IPS-20b (cell line): Measurements from ENCODE around the gene CHKB.

Experiments
- H3K27ac ChIP-seq: one replicate; pipeline ENCODE4 v1.5.1; 2013; ENCODE audit warnings: low read length
- H3K27me3 ChIP-seq: 2 replicates; pipeline ENCODE4 v1.6.1; 2013; ENCODE audit warnings: mild to moderate bottlenecking, low read length, inconsistent platforms; ENCODE audit not compliant: insufficient read depth
- H3K36me3 ChIP-seq: 2 replicates; pipeline ENCODE4 v1.6.1; 2013; ENCODE audit warnings: low read depth, mild to moderate bottlenecking, inconsistent platforms, low read length, moderate library complexity; ENCODE audit not compliant: insufficient read depth
- H3K4me1 ChIP-seq: 2 replicates; pipeline ENCODE4 v1.6.1; 2013; ENCODE audit warnings: mild to moderate bottlenecking, control low read depth, inconsistent platforms, low read length, moderate library complexity; ENCODE audit not compliant: insufficient read depth
- H3K4me3 ChIP-seq: 2 replicates; pipeline ENCODE4 v1.5.1; 2013; ENCODE audit warnings: mild to moderate bottlenecking, low read length, inconsistent platforms
- H3K9ac ChIP-seq: 2 replicates; pipeline ENCODE4 v1.6.1; 2013; ENCODE audit warnings: low read depth, mild to moderate bottlenecking, inconsistent platforms, low read length, moderate library complexity
- H3K9me3 ChIP-seq: 2 replicates; pipeline ENCODE4 v1.6.1; 2013; ENCODE audit warnings: mild to moderate bottlenecking, low read depth, low read length, inconsistent platforms; ENCODE audit not compliant: insufficient read depth

CHKB gene

GRCh38 chr22:50576070-50576469 is 6.6 kb downstream of the CHKB start:
- no peak overlapping the region for H3K9ac ChIP-seq
- no peaks in the 10 kb centered on the region for H3K27me3 ChIP-seq
- H3K36me3 ChIP-seq, result peaks cover 79% of the 10 kb centered on the region
- no peaks in the 10 kb centered on the region for H3K9me3 ChIP-seq
- no peaks in the 10 kb centered on the region; the same call in 1 of the 2 replicates for H3K4me1 ChIP-seq
- H3K27ac ChIP-seq, result no peak overlapping the region
- H3K4me3 ChIP-seq, result no peak overlapping the region

DNA sequence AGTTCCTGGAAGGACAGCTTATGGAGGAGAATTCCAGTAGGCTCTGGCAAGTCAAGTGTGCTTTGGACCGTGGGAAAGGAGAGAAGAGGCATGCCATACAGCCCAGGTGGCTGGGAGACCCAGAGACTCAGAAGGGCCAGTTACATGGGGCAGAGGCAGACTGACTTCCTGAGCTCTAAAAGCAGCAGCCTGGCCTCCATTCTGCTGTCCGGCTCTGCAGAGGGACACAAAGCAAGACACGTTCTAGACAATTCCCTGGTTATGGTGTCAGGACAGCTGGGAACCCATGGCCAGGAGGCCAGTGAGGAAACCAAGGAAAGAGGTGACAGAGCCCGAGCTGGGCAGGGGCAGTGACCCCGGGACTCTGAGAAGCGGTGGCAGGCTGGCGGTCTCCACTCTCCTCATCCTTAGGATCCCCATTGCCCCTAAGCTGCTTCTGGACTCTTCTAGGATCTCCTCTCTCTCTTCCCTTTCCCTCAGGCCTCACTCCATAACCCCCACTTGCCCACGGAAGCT is 7.2 kb downstream of the CHKB start:
- no peaks in the 10 kb centered on the region for H3K9me3 ChIP-seq
- no peaks in the 10 kb centered on the region for H3K4me1 ChIP-seq
- H3K9ac ChIP-seq, result no peak overlapping the region
- no peak overlapping the region for H3K4me3 ChIP-seq
- H3K27me3 ChIP-seq, result no peaks in the 10 kb centered on the region
- no peak overlapping the region for H3K27ac ChIP-seq
- peaks cover 79% of the 10 kb centered on the region for H3K36me3 ChIP-seq

- Histone ChIP-seq H3K27me3 (no peaks in the 10 kb centered on the region), H3K4me1 (no peaks in the 10 kb centered on the region), H3K27ac (no peak overlapping the region), H3K9ac (no peak overlapping the region), H3K36me3 (peaks cover 79% of the 10 kb centered on the region), H3K9me3 (no peaks in the 10 kb centered on the region), H3K4me3 (no peak overlapping the region)
These were observed 8.3 kb downstream of the CHKB start for GRCh38 chr22:50574383-50574755.

DNA sequence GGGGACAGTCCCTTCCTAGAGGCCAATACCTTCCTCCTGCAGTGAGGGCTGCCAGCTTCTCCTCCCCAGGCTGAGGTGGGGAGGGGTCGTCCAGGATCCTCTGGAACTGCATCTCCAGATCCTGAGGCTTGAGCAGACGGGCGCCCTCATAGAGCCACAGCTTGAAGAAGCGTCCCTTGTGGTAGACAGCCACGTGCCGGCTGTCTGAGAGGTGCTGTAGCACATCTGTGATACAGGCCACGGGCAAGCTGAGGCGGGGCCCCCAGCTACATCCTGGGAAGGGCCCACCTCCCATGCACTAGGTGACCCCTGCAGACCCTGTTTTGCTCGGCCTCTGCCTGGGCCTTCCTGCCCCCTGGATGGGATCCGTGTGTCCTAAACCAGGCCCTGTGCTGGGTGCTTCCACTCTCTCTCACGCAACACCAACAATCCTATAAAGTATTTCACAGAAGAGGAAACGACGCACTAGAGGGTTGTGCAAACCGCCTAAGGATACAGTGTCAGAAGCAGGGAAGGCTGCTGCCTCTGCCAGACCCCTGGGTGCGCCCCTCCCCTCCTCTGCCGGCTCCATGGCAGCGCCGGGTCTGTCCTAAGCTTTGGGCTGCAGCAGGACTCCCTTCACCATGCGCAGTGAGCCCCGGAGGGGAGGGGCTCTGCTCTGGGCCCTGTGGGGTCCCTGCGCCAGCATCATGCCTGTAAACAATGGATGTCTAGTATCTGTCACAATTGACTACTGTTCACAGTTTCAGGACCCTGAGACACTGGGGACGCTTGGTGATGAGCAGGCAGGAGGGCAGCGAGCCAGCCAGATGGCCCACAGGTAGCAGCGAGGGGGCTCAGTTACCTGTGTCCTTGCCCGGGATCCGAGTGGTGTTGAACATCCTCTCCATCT is 8.9 kb downstream of the CHKB start:
- no peak overlapping the region for H3K9ac ChIP-seq
- no peaks in the 10 kb centered on the region for H3K4me1 ChIP-seq
- no peak overlapping the region for H3K4me3 ChIP-seq
- no peaks in the 10 kb centered on the region for H3K9me3 ChIP-seq
- no peak overlapping the region for H3K27ac ChIP-seq
- peaks cover 80% of the 10 kb centered on the region for H3K36me3 ChIP-seq
- H3K27me3 ChIP-seq, result no peaks in the 10 kb centered on the region

DNA sequence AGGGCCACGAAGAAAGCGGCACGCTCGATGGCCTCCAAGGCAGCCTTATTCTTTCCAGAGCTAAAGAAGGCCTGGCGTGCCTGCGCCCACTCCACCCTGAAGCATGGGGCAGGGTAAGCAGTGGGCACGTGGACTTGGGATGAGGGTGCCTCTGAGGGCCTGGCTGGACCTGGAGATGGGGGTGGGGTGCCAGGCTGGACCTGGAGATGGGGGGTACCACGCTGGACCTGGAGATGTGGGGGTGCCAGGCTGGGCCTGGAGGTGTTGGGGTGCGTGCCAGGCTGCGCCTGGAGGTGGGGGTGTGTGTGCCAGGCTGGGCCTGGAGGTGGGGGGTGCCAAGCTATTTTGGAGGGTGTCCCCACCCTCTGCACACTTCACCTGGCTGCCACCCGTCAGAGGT is 9.7 kb downstream of the CHKB start:
- Histone ChIP-seq H3K27ac (no peak overlapping the region), H3K4me1 (no peaks in the 10 kb centered on the region), H3K36me3 (peaks cover 79% of the 10 kb centered on the region), H3K9ac (no peak overlapping the region), H3K4me3 (no peak overlapping the region), H3K27me3 (no peaks in the 10 kb centered on the region), H3K9me3 (no peaks in the 10 kb centered on the region)

DNA sequence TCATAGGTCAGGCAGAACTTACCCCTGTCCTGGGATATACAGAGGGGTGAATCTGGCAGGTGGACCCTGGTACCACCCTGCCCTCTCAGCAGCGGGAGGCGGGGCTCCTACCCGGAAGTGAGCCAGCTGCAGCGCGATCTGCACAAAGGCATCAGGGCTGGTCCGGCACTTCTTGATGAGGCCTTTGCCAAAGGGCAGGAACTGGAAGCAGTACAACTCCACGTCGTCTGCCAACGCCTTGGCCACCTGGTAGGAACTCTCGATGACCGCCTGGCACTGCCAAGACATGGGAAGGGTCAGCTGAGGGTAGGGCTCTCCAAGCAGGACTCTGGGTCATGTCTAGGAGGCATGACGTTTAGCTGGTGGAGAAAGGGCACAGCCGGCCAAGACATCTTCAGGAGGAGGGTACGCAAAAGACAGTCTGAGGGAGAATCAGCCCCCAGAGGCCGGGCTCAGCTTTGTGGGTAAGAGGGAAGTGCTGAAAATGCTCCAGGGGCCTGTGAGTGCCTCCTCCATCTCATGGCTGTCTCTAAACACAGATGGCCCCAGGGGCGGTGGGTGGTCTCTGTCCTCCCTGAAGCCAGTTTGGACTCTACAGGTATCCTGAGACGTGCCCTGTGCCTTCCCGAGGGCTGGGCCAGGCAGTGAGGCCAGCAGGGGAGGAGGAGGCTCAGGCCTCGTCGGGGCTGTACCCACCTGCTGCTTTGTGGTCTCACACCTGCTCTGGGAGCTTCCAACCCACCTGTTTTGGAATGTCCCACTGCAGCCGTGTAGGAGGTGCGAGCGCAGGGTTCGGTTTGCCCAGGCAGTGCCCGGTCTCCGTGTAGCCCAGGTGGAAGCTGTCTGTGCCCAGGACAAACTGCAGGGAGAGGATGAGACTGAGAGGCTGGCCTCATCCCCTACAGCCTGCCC is 11.1 kb downstream of the CHKB start:
- Histone ChIP-seq H3K36me3 (peaks cover 73% of the 10 kb centered on the region), H3K27ac (no peak overlapping the region), H3K4me3 (no peak overlapping the region), H3K27me3 (no peaks in the 10 kb centered on the region), H3K9ac (no peak overlapping the region), H3K4me1 (no peaks in the 10 kb centered on the region), H3K9me3 (no peaks in the 10 kb centered on the region)

DNA sequence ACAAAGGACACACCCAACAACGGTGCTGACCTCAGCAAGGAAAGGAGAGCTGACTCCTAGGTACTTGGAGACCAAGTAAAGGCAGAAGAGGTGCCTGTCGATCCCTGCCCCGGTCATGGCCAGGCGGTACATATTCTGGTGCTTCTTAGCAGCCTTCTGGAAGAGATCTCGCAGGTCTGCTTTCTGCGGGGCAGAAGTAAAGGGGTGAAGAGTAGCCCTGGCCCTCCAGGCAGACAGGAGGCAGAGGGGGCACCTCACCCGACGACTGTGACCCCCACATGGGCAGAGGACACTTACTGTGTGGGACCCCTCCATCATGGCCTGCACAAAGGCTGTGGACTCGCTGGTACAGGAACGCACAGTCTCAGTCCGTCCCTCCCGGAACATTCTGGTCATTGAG is 11.8 kb downstream of the CHKB start:
- no peak overlapping the region for H3K4me3 ChIP-seq
- H3K27ac ChIP-seq, result no peak overlapping the region
- H3K9me3 ChIP-seq, result no peaks in the 10 kb centered on the region
- H3K36me3 ChIP-seq, result peaks cover 73% of the 10 kb centered on the region
- no peaks in the 10 kb centered on the region for H3K27me3 ChIP-seq
- H3K4me1 ChIP-seq, result no peaks in the 10 kb centered on the region
- H3K9ac ChIP-seq, result no peak overlapping the region

DNA sequence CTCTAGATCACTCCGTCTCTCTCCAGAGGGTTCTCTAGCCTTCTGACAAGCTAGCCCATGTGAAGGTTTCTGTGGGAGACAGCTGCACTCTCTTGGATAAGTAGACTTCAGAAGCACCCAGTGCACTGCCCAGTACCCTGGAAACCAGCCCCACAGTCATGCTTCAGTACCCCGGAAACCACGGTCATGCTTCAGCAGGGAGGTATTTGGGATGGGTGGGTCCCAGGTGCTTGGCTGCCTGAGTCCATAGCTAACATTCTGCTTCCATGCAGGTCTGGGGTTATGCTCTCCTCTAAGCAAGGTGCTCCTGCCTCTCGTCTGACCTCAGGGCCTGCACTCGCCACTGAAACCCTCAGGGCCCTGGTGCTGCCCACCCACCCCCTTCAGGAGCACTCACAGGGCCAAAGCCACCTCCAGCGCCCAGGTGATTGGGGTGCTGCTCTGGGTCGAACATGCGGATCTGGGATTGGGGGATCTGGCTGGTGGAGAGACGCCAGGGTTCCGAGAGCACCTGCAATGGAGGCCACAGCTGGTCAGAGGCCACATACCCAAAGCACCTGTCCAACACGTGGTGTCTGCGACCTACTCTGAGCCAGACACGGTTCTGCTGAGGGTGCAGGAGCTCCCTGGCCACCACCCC is 12.6 kb downstream of the CHKB start:
- H3K27ac ChIP-seq, result no peak overlapping the region
- H3K4me1 ChIP-seq, result no peaks in the 10 kb centered on the region
- H3K4me3 ChIP-seq, result no peak overlapping the region
- no peaks in the 10 kb centered on the region for H3K9me3 ChIP-seq
- peaks cover 67% of the 10 kb centered on the region for H3K36me3 ChIP-seq
- 0 out of 2 replicates have a peak, but pooled peaks cover 4% of the 10 kb centered on the region for H3K27me3 ChIP-seq
- no peak overlapping the region for H3K9ac ChIP-seq

- peaks cover 60% of the 10 kb centered on the region for H3K36me3 ChIP-seq
- H3K27ac ChIP-seq, result no peak overlapping the region
- H3K27me3 ChIP-seq, result peaks cover 14% of the 10 kb centered on the region
- H3K4me1 ChIP-seq, result no peaks in the 10 kb centered on the region
- H3K9ac ChIP-seq, result no peak overlapping the region
- H3K9me3 ChIP-seq, result no peaks in the 10 kb centered on the region
- no peak overlapping the region for H3K4me3 ChIP-seq
These were observed 13.6 kb downstream of the CHKB start for GRCh38 chr22:50569041-50569459.

- no peak overlapping the region for H3K9ac ChIP-seq
- H3K4me3 ChIP-seq, result no peak overlapping the region
- H3K27me3 ChIP-seq, result peaks cover 18% of the 10 kb centered on the region
- H3K4me1 ChIP-seq, result no peaks in the 10 kb centered on the region
- H3K27ac ChIP-seq, result no peak overlapping the region
- H3K36me3 ChIP-seq, result peaks cover 55% of the 10 kb centered on the region
- H3K9me3 ChIP-seq, result no peaks in the 10 kb centered on the region
These were observed 14.0 kb downstream of the CHKB start for GRCh38 chr22:50568626-50569025.

DNA sequence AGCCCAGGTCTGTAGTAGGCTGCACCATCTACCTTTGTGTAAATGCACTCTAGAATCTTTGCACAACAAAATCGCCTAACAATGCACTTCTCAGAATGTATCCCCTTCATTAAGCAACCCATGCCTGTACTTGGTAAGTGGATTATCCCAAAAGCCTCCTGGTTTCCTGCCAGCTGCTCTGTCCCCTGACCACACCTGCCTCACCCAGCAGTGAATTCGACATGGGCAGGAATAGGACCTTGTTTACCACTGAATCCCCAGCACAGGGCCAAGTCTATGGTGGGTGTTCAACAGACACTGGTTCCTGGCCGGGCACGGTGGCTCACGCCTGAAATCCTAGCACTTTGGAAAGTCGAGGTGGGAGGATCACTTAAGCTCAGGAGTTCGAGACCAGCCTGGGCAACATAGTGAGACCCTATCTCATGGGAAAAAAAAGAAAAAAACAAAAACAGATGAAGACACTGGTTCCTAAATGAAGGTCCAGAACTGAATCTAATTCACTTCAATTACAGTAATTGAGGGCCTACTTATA is 14.9 kb downstream of the CHKB start:
- Histone ChIP-seq H3K4me3 (no peak overlapping the region), H3K27ac (no peak overlapping the region), H3K36me3 (peaks cover 48% of the 10 kb centered on the region), H3K9ac (no peak overlapping the region), H3K9me3 (no peaks in the 10 kb centered on the region), H3K4me1 (no peaks in the 10 kb centered on the region), H3K27me3 (peaks cover 23% of the 10 kb centered on the region)
